HG03520 (cell line): ENCODE data around the gene BAHCC1.
"Not testable (repeated sequence)": the region's sequence is repeated elsewhere in the genome, so short reads cannot be mapped to it uniquely, and the experiment has no call there.

Experiments
- ATAC-seq: cut with Tn5 transposase; IDR thresholded peaks from one replicate; pipeline ENCODE4 v1.9.1; 2021; ENCODE audit warnings: mild to moderate bottlenecking, moderate library complexity; ENCODE audit not compliant: unreplicated experiment

The BAHCC1 gene

GRCh38 chr17:81425716-81426392 lies 30.6 kb downstream of the BAHCC1 start:
- not testable (repeated sequence) for ATAC-seq

- no peak for ATAC-seq
Observed at GRCh38 chr17:81426393-81427172, 31.3 kb downstream of the BAHCC1 start.

- no peak for ATAC-seq
Observed at GRCh38 chr17:81427173-81428120, 32.2 kb downstream of the BAHCC1 start.

- ATAC-seq = no peak
Observed at GRCh38 chr17:81428121-81428515, 32.9 kb downstream of the BAHCC1 start.

- no peak for ATAC-seq
Observed at GRCh38 chr17:81428516-81428915, 33.3 kb downstream of the BAHCC1 start.

- no peak for ATAC-seq
Observed at GRCh38 chr17:81428948-81429774, 33.9 kb downstream of the BAHCC1 start.

GRCh38 chr17:81429821-81430551 lies 34.7 kb downstream of the BAHCC1 start:
- ATAC-seq = no peak

- no peak for ATAC-seq
Observed at GRCh38 chr17:81431545-81432482, 36.6 kb downstream of the BAHCC1 start.

GRCh38 chr17:81432941-81433340 lies 37.7 kb downstream of the BAHCC1 start:
- ATAC-seq = no peak

- ATAC-seq = no peak
Observed at GRCh38 chr17:81433656-81434055, 38.4 kb downstream of the BAHCC1 start.

- no peak for ATAC-seq
Observed at GRCh38 chr17:81434072-81434471, 38.8 kb downstream of the BAHCC1 start.

GRCh38 chr17:81434681-81435417 lies 39.6 kb downstream of the BAHCC1 start:
- no peak for ATAC-seq

- no peak for ATAC-seq
Observed at GRCh38 chr17:81435652-81436293, 40.5 kb downstream of the BAHCC1 start.

GRCh38 chr17:81436294-81436849 lies 41.1 kb downstream of the BAHCC1 start:
- ATAC-seq = no peak

- ATAC-seq = no peak
Observed at GRCh38 chr17:81437191-81437651, 42.0 kb downstream of the BAHCC1 start.

- no peak for ATAC-seq
Observed at GRCh38 chr17:81438007-81438659, 42.9 kb downstream of the BAHCC1 start.

- no peak for ATAC-seq
Observed at GRCh38 chr17:81438688-81439087, 43.4 kb downstream of the BAHCC1 start.
